Activated B cell treated with CpG ODN at 0.5 μM for 24 hours (primary cell): ENCODE results near the gene DHX15. TPM values are rescaled to one million over a fixed set of nuclear protein-coding genes. Genes with fewer than 3 reads are reported as not detected.

Experiments used
- ATAC-seq: fragments of 200-7000 bp; cut with Tn5 transposase; one replicate; pipeline ENCODE4 v1.10.0; 2021; ENCODE audit warnings: low read depth, mild to moderate bottlenecking, moderate library complexity
- CTCF ChIA-PET: fragments of 350-600 bp; sonication (Branson Sonifier 250); formaldehyde crosslinking; loops from one replicate; lab custom pipeline; 2021; ENCODE audit warnings: antibody characterized with exemption; lab: Charles Lee
- POLR2A ChIA-PET: fragments of 350-600 bp; sonication (Branson Sonifier 250); formaldehyde crosslinking; loops from one replicate; lab custom pipeline; 2021; ENCODE audit warnings: antibody characterized with exemption; lab: Charles Lee
- DNase-seq: peaks from one replicate; pipeline ENCODE4 v3.0.0; 2022
- H3K27ac Mint-ChIP-seq: one replicate; pipeline ENCODE4 v1.8.0; 2020; ENCODE audit warnings: mixed read lengths
- H3K27me3 Mint-ChIP-seq: one replicate; pipeline ENCODE4 v1.8.0; 2021; ENCODE audit warnings: mixed read lengths
- H3K36me3 Mint-ChIP-seq: one replicate; pipeline ENCODE4 v1.8.0; 2021; ENCODE audit warnings: low read depth, mixed read lengths
- H3K4me1 Mint-ChIP-seq: one replicate; pipeline ENCODE4 v1.8.0; 2021; ENCODE audit warnings: mixed read lengths
- H3K4me3 Mint-ChIP-seq: one replicate; pipeline ENCODE4 v1.8.0; 2020; ENCODE audit warnings: mild to moderate bottlenecking, mixed read lengths
- H3K9me3 Mint-ChIP-seq: one replicate; pipeline ENCODE4 v1.8.0; 2020; ENCODE audit warnings: mixed read lengths
- intact Hi-C: fragments of 100-400 bp; cut with micrococcal nuclease; formaldehyde crosslinking; loops from one replicate; pipeline ENCODE4 v1.15.1; 2024
- total RNA-seq: library from RNA; stranded (reverse); gene quantifications from 2 replicates; pipeline ENCODE4 v1.2.3, GENCODE V29; 2022
- TF ChIP-seq, protein P1 (sequence below): fragments of 200-600 bp; IDR thresholded peaks from one replicate; pipeline ENCODE4 v1.8.0; 2022; ENCODE audit warnings: antibody characterized with exemption, mild to moderate bottlenecking

The DHX15 gene
- total RNA-seq, 1 donor from 2014 or later: 163 TPM

DNA sequence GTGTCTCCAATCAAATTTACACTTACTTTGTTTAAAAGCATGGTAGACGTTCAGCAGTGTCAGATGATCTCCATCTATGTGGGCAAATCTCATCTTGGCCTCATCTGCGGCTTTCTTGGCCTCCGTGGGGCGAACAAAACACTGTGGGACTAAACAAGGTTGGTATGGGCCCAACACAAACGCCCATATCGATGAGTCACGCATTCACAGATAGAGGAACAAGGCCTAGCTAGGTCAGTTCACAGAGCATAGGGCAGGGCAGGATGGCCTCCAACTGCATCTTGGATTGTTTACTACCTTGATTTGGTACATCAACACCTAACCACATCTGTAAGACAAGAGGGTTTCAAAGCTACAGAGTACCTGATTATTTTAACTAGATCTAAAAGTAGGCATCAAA, 47.3 kb downstream of the DHX15 start:
- TF ChIP-seq, protein P1, sequence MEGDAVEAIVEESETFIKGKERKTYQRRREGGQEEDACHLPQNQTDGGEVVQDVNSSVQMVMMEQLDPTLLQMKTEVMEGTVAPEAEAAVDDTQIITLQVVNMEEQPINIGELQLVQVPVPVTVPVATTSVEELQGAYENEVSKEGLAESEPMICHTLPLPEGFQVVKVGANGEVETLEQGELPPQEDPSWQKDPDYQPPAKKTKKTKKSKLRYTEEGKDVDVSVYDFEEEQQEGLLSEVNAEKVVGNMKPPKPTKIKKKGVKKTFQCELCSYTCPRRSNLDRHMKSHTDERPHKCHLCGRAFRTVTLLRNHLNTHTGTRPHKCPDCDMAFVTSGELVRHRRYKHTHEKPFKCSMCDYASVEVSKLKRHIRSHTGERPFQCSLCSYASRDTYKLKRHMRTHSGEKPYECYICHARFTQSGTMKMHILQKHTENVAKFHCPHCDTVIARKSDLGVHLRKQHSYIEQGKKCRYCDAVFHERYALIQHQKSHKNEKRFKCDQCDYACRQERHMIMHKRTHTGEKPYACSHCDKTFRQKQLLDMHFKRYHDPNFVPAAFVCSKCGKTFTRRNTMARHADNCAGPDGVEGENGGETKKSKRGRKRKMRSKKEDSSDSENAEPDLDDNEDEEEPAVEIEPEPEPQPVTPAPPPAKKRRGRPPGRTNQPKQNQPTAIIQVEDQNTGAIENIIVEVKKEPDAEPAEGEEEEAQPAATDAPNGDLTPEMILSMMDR: no peak
- Mint-ChIP-seq H3K4me1 (no peaks in the 10 kb centered on the region), H3K9me3 (no peaks in the 10 kb centered on the region), H3K36me3 (peaks cover 81% of the 10 kb centered on the region), H3K4me3 (no peak overlapping the region), H3K27me3 (no peaks in the 10 kb centered on the region), H3K27ac (no peak overlapping the region)
- DNase-seq: no peak
- no peak for ATAC-seq
- intact Hi-C loops: no loop called here
- ChIA-PET POLR2A (no interaction called here), CTCF (interaction anchor here (1.1 kb wide), 1 partner anchor 13 kb away, joined by 4 read pairs; no protein-coding TSS in a partner anchor)

DNA sequence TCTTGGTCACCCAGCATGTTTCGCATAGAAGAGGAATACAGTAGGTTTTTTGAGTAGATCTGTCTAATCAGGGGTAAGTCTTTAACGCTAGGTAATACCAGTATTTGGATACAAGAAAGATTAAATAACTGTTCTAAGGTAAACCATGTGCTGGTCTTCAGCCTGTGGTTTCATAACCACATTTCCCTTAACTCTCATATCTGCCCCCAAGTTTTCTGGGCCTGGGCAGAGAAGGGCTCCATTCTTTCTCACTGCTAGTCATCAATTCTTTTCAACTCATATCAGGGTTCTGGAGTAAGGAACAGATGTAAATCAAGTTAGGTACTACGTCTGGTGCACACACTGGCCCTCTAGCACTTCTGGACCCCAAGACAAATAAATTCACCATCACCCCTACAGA, 49.0 kb downstream of the DHX15 start:
- DNase-seq: no peak

DNA sequence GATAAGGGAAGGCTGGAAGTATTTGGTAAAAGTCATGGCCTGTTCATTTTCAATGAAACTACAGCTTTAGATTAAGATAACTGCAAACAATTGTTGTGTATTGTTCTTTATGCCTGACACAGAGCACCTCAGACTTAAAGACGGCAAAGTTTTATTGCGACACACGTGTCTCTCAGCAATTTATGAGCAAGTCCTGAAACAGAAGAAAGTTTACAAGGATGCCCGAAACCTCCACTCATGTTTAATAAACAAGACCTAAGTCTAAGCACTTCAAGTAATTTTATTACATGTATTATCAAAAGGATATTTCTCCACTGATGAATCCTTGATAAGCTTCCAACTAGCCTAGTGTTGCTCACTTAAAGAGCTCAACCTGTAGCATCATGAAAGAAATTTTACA, 51.0 kb downstream of the DHX15 start:
- POLR2A ChIA-PET: no interaction called here
- TF ChIP-seq, protein P1: no peak
- CTCF ChIA-PET: interaction anchor here (1.2 kb wide), 1 partner anchor 18 kb away, joined by 3 read pairs; no protein-coding TSS in a partner anchor
- no peak for ATAC-seq
- DNase-seq: no peak
- Mint-ChIP-seq H3K9me3 (no peaks in the 10 kb centered on the region), H3K4me1 (no peaks in the 10 kb centered on the region), H3K27ac (no peak overlapping the region), H3K4me3 (no peak overlapping the region), H3K27me3 (no peaks in the 10 kb centered on the region), H3K36me3 (peaks cover 77% of the 10 kb centered on the region)
- intact Hi-C loops: no loop called here

More for the DNA sequence above, 49.0 kb downstream of the DHX15 start:
- TF ChIP-seq, protein P1: no peak
- no peaks in the 10 kb centered on the region for H3K4me1 Mint-ChIP-seq
- ChIA-PET CTCF (no interaction called here), POLR2A (no interaction called here)
- no peaks in the 10 kb centered on the region for H3K27me3 Mint-ChIP-seq
- ATAC-seq: no peak
- H3K4me3 Mint-ChIP-seq: no peak overlapping the region
- peaks cover 77% of the 10 kb centered on the region for H3K36me3 Mint-ChIP-seq
- H3K27ac Mint-ChIP-seq: no peak overlapping the region
- intact Hi-C loops: no loop called here
- H3K9me3 Mint-ChIP-seq: no peaks in the 10 kb centered on the region

DNA sequence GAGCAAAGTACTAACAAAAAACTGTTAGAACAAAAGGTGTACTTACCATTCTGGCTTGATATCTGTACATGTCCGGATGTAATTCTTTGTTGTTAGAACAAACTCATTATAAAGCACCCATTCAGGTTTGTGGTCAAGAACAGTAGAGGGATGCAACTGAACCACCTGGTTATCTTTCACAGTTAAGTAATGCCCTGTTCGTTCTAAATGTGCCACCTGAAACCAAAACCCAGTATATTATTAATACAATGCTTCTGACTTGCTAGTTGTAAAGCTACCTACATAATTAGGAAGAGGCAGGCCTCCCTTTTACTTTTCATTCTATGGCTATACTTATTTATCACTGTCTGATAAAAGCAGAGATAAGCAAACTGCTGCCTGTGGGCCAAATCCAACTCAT, 54.8 kb downstream of the DHX15 start:
- H3K4me1 Mint-ChIP-seq: no peaks in the 10 kb centered on the region
- H3K4me3 Mint-ChIP-seq: no peak overlapping the region
- H3K36me3 Mint-ChIP-seq: peaks cover 83% of the 10 kb centered on the region
- H3K27ac Mint-ChIP-seq: no peak overlapping the region
- intact Hi-C loops: no loop called here
- ATAC-seq (no peak), DNase-seq (no peak)
- H3K27me3 Mint-ChIP-seq: no peaks in the 10 kb centered on the region
- ChIA-PET CTCF (no interaction called here), POLR2A (interaction anchor here (0.6 kb wide), 1 partner anchor 13 kb away, joined by 3 read pairs; no protein-coding TSS in a partner anchor)
- TF ChIP-seq, protein P1: no peak
- H3K9me3 Mint-ChIP-seq: no peaks in the 10 kb centered on the region

DNA sequence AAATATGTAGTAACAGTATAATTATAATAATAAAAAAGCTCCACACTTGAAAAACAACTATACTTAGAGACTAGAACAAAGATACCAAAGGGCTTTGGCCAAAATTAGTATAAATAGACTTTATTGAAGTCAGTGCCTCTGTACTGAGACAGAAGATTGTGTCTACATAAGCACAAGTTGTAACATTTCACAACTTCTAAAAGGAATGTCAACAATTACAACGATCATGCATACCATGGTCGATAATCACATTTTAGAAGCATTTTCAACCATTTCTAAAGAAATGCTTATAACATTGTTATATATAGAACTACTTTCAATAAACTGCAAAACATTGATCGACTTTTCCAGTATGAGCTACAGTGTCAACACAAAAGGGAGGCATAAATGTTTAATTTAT, 57.0 kb downstream of the DHX15 start:
- POLR2A ChIA-PET: no interaction called here
- CTCF ChIA-PET: no interaction called here
- intact Hi-C loops: loop anchor here (2.0 kb wide), 1 partner anchor 17 kb away; no protein-coding TSS in a partner anchor
- Mint-ChIP-seq H3K4me3 (no peak overlapping the region), H3K9me3 (no peaks in the 10 kb centered on the region), H3K27me3 (no peaks in the 10 kb centered on the region), H3K27ac (no peak overlapping the region), H3K36me3 (peaks cover 86% of the 10 kb centered on the region), H3K4me1 (no peaks in the 10 kb centered on the region)
- TF ChIP-seq, protein P1: no peak
- DNase-seq: no peak
- no peak for ATAC-seq
